Prostate gland (tissue), 2 donors: ENCODE measurements around the gene TLE2. TPM values are rescaled to one million over a fixed set of nuclear protein-coding genes. Genes with fewer than 3 reads are reported as not detected.

Experiments used
- DNase-seq: peaks from one replicate; pipeline ENCODE4 v3.0.0-alpha.2; 2019; ENCODE audit warnings: low spot score
- H3K27ac ChIP-seq, 2 donors: fragments of 200-600 bp; sonication (generic); 2 replicates each; pipeline ENCODE4 v1.5.1; 2017 to 2019
- H3K27me3 ChIP-seq: fragments of 200-600 bp; sonication (generic); replicated peaks from 2 replicates; pipeline ENCODE4 v1.5.1; 2019; ENCODE audit not compliant: insufficient read depth
- H3K36me3 ChIP-seq, 2 donors: fragments of 200-600 bp; sonication (generic); 1 replicate in 1 of 2; 2 replicates in 1 of 2; pipeline versions ENCODE4 v1.5.1 to v1.8.1; 2017 to 2019
- H3K4me1 ChIP-seq: fragments of 200-600 bp; sonication (generic); replicated peaks from 2 replicates; pipeline ENCODE4 v1.5.1; 2019
- H3K4me3 ChIP-seq, 2 donors: fragments of 200-600 bp; sonication (generic); 2 replicates each; pipeline ENCODE4 v1.5.1; 2017 to 2019
- H3K9me3 ChIP-seq: fragments of 200-600 bp; sonication (generic); 2 replicates; pipeline ENCODE4 v1.5.1; 2017
- CTCF ChIP-seq, 4 experiments: fragments of 200-600 bp in 2 of 4; fragments of 450-650 bp in 2 of 4; sonication (generic) in 2 of 4; IDR thresholded peaks; 1 replicate in 3 of 4; 2 replicates in 1 of 4; pipeline ENCODE4 v1.5.1; 2016 to 2019; ENCODE audit warnings: antibody characterized with exemption in 4 of 4, mild to moderate bottlenecking in 2 of 4, moderate library complexity in 2 of 4
- POLR2A ChIP-seq: fragments of 450-650 bp; IDR thresholded peaks from one replicate; pipeline ENCODE4 v1.6.1; 2016; ENCODE audit warnings: antibody characterized with exemption, mild to moderate bottlenecking
- POLR2AphosphoS5 ChIP-seq: sonication (generic); formaldehyde crosslinking; IDR thresholded peaks from one replicate; pipeline ENCODE4 v1.6.1; 2017; ENCODE audit warnings: antibody characterized with exemption
- WGBS: methylation state at CpG from one replicate; pipeline ENCODE4 v1.1.5; 2018; 5-methylcytosine and 5-hydroxymethylcytosine counted together
- intact Hi-C: fragments of 100-400 bp; cut with DNase I; formaldehyde crosslinking; loops from one replicate; pipeline ENCODE4 v1.14.2; 2022
- total RNA-seq, 2 donors: library from RNA; depleted of rRNA; stranded (reverse); fragments of >200 nt; gene quantifications; one replicate each; pipeline ENCODE4 v1.1.0, GENCODE V29; 2016

TLE2 gene
- total RNA-seq = 10 to 100 TPM; 61.9 to 82.1 TPM

GRCh38 chr19:3029065-3029923 lies at the start of gene TLE2:
Gene TLE2, minus strand, starts transcription at chr19:3029280. Its CDS starts 376 bp downstream, at chr19:3028904.
- no peak for DNase-seq
- H3K36me3 ChIP-seq = no peaks in the 10 kb centered on the region
- H3K9me3 ChIP-seq = no peaks in the 10 kb centered on the region
- peaks cover 5% of the 10 kb centered on the region for H3K4me1 ChIP-seq
- peak within 1 kb of the TSS; percentile 61 to 80 for H3K4me3 ChIP-seq
- 8% methylated on average over 30 of the region's 85 CpGs for WGBS
- no peak for TF ChIP-seq POLR2A
- TF ChIP-seq POLR2AphosphoS5 = no peak
- TF ChIP-seq CTCF (IDR thresholded peaks at IDR 0.05) = no peak
- intact Hi-C loops = no loop called here
- H3K27ac ChIP-seq = peak within 1 kb of the TSS; percentile 70 to 78
- no peaks in the 10 kb centered on the region for H3K27me3 ChIP-seq

GRCh38 chr19:3075605-3076431 lies 46.7 kb upstream of the TLE2 start:
- Histone ChIP-seq H3K4me3 (no peak overlapping the region), H3K36me3 (no peaks in the 10 kb centered on the region), H3K27me3 (no peaks in the 10 kb centered on the region), H3K4me1 (no peaks in the 10 kb centered on the region), H3K9me3 (no peaks in the 10 kb centered on the region), H3K27ac (no peak overlapping the region)
- no peak for DNase-seq
- WGBS = 12% methylated on average over 41 of the region's 41 CpGs
- no peak for TF ChIP-seq POLR2A
- peak; percentile 80 to 96 (median 90) for TF ChIP-seq CTCF (IDR thresholded peaks at IDR 0.05)
- peak; percentile 34 for TF ChIP-seq POLR2AphosphoS5
- intact Hi-C loops = loop anchor here (2.0 to 5.0 kb wide), 2 partner anchors 29 to 86 kb away; no protein-coding TSS in a partner anchor

GRCh38 chr19:3073931-3074595 lies 45.0 kb upstream of the TLE2 start:
- no peaks in the 10 kb centered on the region for H3K9me3 ChIP-seq
- 53% methylated on average over 8 of the region's 8 CpGs for WGBS
- intact Hi-C loops = loop anchor here (2.0 kb wide), 1 partner anchor 31 kb away; no protein-coding TSS in a partner anchor
- no peaks in the 10 kb centered on the region for H3K27me3 ChIP-seq
- no peaks in the 10 kb centered on the region for H3K4me1 ChIP-seq
- no peak for DNase-seq
- H3K27ac ChIP-seq = no peak overlapping the region
- H3K4me3 ChIP-seq = no peak overlapping the region
- no peaks in the 10 kb centered on the region for H3K36me3 ChIP-seq
- no peak for TF ChIP-seq POLR2AphosphoS5
- peak in 1 of 4 experiments; percentile 9 for TF ChIP-seq CTCF (IDR thresholded peaks at IDR 0.05)

GRCh38 chr19:3073159-3073563 lies 44.1 kb upstream of the TLE2 start:
- TF ChIP-seq POLR2AphosphoS5 (peak; percentile 26), CTCF (IDR thresholded peaks at IDR 0.05) (no peak), POLR2A (no peak)
- Histone ChIP-seq H3K4me3 (no peak overlapping the region), H3K27me3 (no peaks in the 10 kb centered on the region), H3K9me3 (no peaks in the 10 kb centered on the region), H3K4me1 (no peaks in the 10 kb centered on the region), H3K36me3 (no peaks in the 10 kb centered on the region), H3K27ac (no peak overlapping the region)
- intact Hi-C loops = no loop called here
- no peak for DNase-seq
- WGBS = 33% methylated on average over 3 of the region's 3 CpGs
